HepG2 (cell line): ENCODE data around the gene OSBPL2. TPM values are rescaled to one million over a fixed set of nuclear protein-coding genes. Genes with fewer than 3 reads are reported as not detected.
A peak's percentile ranks its signal among the peaks of the same experiment; 100 is the strongest.

Source experiments
- DPF2 ChIP-seq: sonication (generic); formaldehyde crosslinking; IDR thresholded peaks from 2 replicates; pipeline ENCODE4 v1.4.0; 2020; ENCODE audit warnings: mild to moderate bottlenecking, low read depth, missing genetic modification reagents, borderline replicate concordance
- DR1 ChIP-seq: sonication (generic); formaldehyde crosslinking; IDR thresholded peaks from 2 replicates; pipeline ENCODE4 v1.8.0; 2021; ENCODE audit warnings: mild to moderate bottlenecking, missing genetic modification reagents, inconsistent platforms
- GABPB1 ChIP-seq: IDR thresholded peaks from 2 replicates; pipeline ENCODE4 v1.6.1; 2016; ENCODE audit warnings: mild to moderate bottlenecking, missing genetic modification reagents, moderate library complexity, missing compliant biosample characterization
- HIVEP1 ChIP-seq: sonication (generic); formaldehyde crosslinking; IDR thresholded peaks from 2 replicates; pipeline ENCODE4 v1.4.0; 2020; ENCODE audit warnings: mild to moderate bottlenecking, missing genetic modification reagents
- RBM22 ChIP-seq: fragments of 200-400 bp; formaldehyde crosslinking; optimal IDR thresholded peaks from 2 replicates; pipeline ENCODE3; 2017; ENCODE audit warnings: mild to moderate bottlenecking, low read length, moderate library complexity
- TBX2 ChIP-seq: sonication (generic); formaldehyde crosslinking; IDR thresholded peaks from 2 replicates; pipeline ENCODE4 v1.5.0; 2020; ENCODE audit warnings: missing genetic modification reagents, mild to moderate bottlenecking, borderline replicate concordance
- ZNF101 ChIP-seq: sonication (generic); formaldehyde crosslinking; IDR thresholded peaks from 2 replicates; pipeline ENCODE4 v1.4.0; 2020; ENCODE audit warnings: mild to moderate bottlenecking, low read depth, missing genetic modification reagents, borderline replicate concordance
- ZNF335 ChIP-seq: sonication (generic); formaldehyde crosslinking; IDR thresholded peaks from 2 replicates; pipeline ENCODE4 v1.4.0; 2020; ENCODE audit warnings: missing genetic modification reagents
- ZNF432 ChIP-seq: sonication (generic); formaldehyde crosslinking; IDR thresholded peaks from 2 replicates; pipeline ENCODE4 v1.5.0; 2020; ENCODE audit warnings: missing genetic modification reagents, mild to moderate bottlenecking, borderline replicate concordance
- ZNF629 ChIP-seq: sonication (generic); formaldehyde crosslinking; conservative IDR thresholded peaks from 2 replicates; pipeline ENCODE4 v1.5.0; 2020; ENCODE audit warnings: missing genetic modification reagents
- ZNF704 ChIP-seq: sonication (generic); formaldehyde crosslinking; IDR thresholded peaks from 2 replicates; pipeline ENCODE4 v1.8.1; 2023; ENCODE audit warnings: mild to moderate bottlenecking, inconsistent platforms, moderate library complexity, missing genetic modification reagents, borderline replicate concordance
- polyA plus RNA-seq, 8 experiments: library from polyadenylated mRNA; depleted of rRNA in 3 of 8; stranded (reverse) in 7 of 8; unstranded in 1 of 8; fragments of >200 nt; fragmentation: Illumina TruSeq in 4 of 8; extraction: Trizol in 4 of 8; gene quantifications; 2 replicates each; pipeline versions ENCODE4 v1.2.1 to v1.2.3, GENCODE V29; 2011 to 2016; ENCODE audit warnings: low read depth in 4 of 8, missing spikeins in 1 of 8, mixed read lengths in 1 of 8; ENCODE audit not compliant: insufficient read depth in 1 of 8
- total RNA-seq, 5 experiments: library from RNA; depleted of rRNA; stranded (reverse); fragments of >200 nt; fragmentation: Illumina TruSeq; extraction: Trizol; gene quantifications; 2 replicates each; pipeline ENCODE4 v1.2.3, GENCODE V29; 2016; ENCODE audit warnings: low read depth in 1 of 5
- TF ChIP-seq, protein P1 (sequence below): sonication (generic); formaldehyde crosslinking; IDR thresholded peaks from 2 replicates; pipeline ENCODE4 v1.4.0; 2020; ENCODE audit warnings: missing genetic modification reagents
- TF ChIP-seq, protein P2 (sequence below): sonication (generic); formaldehyde crosslinking; IDR thresholded peaks from 2 replicates; pipeline ENCODE4 v1.4.0; 2020; ENCODE audit warnings: mild to moderate bottlenecking, missing genetic modification reagents

OSBPL2 gene
- total and polyA plus RNA-seq, 2 of the 13 experiments (the other 11 are each of a cell fraction or from before 2014, with no cell fraction given) = 18.5 to 37.4 TPM

- TF ChIP-seq DPF2 (no peak), GABPB1 (no peak), HIVEP1 (CRISPR knock-in tag) (0 out of 2 replicates have a peak, but pooled peaks have one; percentile 15), ZNF101 (CRISPR knock-in tag) (no peak), ZNF629 (CRISPR knock-in tag) (no peak), ZNF432 (CRISPR knock-in tag) (no peak), DR1 (0 out of 2 replicates have a peak, but pooled peaks have one; percentile 25), TBX2 (CRISPR knock-in tag) (no peak), ZNF704 (CRISPR knock-in tag) (no peak), ZNF335 (CRISPR knock-in tag) (no peak), RBM22 (peak; percentile 18)
- TF ChIP-seq, protein P1, sequence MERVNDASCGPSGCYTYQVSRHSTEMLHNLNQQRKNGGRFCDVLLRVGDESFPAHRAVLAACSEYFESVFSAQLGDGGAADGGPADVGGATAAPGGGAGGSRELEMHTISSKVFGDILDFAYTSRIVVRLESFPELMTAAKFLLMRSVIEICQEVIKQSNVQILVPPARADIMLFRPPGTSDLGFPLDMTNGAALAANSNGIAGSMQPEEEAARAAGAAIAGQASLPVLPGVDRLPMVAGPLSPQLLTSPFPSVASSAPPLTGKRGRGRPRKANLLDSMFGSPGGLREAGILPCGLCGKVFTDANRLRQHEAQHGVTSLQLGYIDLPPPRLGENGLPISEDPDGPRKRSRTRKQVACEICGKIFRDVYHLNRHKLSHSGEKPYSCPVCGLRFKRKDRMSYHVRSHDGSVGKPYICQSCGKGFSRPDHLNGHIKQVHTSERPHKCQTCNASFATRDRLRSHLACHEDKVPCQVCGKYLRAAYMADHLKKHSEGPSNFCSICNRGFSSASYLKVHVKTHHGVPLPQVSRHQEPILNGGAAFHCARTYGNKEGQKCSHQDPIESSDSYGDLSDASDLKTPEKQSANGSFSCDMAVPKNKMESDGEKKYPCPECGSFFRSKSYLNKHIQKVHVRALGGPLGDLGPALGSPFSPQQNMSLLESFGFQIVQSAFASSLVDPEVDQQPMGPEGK (CRISPR knock-in tag) = no peak
- TF ChIP-seq, protein P2, sequence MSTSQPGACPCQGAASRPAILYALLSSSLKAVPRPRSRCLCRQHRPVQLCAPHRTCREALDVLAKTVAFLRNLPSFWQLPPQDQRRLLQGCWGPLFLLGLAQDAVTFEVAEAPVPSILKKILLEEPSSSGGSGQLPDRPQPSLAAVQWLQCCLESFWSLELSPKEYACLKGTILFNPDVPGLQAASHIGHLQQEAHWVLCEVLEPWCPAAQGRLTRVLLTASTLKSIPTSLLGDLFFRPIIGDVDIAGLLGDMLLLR (CRISPR knock-in tag) = 0 out of 2 replicates have a peak, but pooled peaks have one; percentile 38
Observed at GRCh38 chr20:62201173-62202082, 36.9 kb upstream of the OSBPL2 start (continued).
